Activated CD4-positive, alpha-beta T cell treated with anti-CD3 and anti-CD28 coated beads, Interleukin-2, amount 10 ng/mL, durations not matched to agents 24 days and 14 days (primary cell): ENCODE measurements around the gene BTN3A1. TPM values are rescaled to one million over a fixed set of nuclear protein-coding genes. Genes with fewer than 3 reads are reported as not detected.
"Not testable (repeated sequence)": the region's sequence is repeated elsewhere in the genome, so short reads cannot be mapped to it uniquely, and the experiment has no call there.

Experiments
- DNase-seq: peaks from one replicate; pipeline ENCODE4 v3.0.0; 2022
- H3K27ac Mint-ChIP-seq: one replicate; pipeline ENCODE4 v1.8.0; 2022; ENCODE audit warnings: mild to moderate bottlenecking, mixed read lengths
- H3K27me3 Mint-ChIP-seq: one replicate; pipeline ENCODE4 v1.8.0; 2022; ENCODE audit warnings: mixed read lengths
- H3K36me3 Mint-ChIP-seq: one replicate; pipeline ENCODE4 v1.8.0; 2022; ENCODE audit warnings: low read depth, mild to moderate bottlenecking, mixed read lengths
- H3K4me1 Mint-ChIP-seq: one replicate; pipeline ENCODE4 v1.8.0; 2021; ENCODE audit warnings: mixed read lengths
- H3K4me3 Mint-ChIP-seq: one replicate; pipeline ENCODE4 v1.8.0; 2022; ENCODE audit warnings: mild to moderate bottlenecking, moderate library complexity, mixed read lengths
- H3K9me3 Mint-ChIP-seq: one replicate; pipeline ENCODE4 v1.8.0; 2021; ENCODE audit warnings: mixed read lengths
- intact Hi-C: fragments of 100-400 bp; cut with micrococcal nuclease; formaldehyde crosslinking; loops from one replicate; pipeline ENCODE4 v1.15.1; 2023
- total RNA-seq: library from RNA; stranded (reverse); gene quantifications from 2 replicates; pipeline ENCODE4 v1.2.3, GENCODE V29; 2022

Gene BTN3A1
- total RNA-seq, 1 donor from 2014 or later: 33.2 TPM

- peaks cover 87% of the 10 kb centered on the region for H3K36me3 Mint-ChIP-seq
- DNase-seq: no peak
Observed at GRCh38 chr6:26412228-26412627, 10.2 kb downstream of the BTN3A1 start.

DNA sequence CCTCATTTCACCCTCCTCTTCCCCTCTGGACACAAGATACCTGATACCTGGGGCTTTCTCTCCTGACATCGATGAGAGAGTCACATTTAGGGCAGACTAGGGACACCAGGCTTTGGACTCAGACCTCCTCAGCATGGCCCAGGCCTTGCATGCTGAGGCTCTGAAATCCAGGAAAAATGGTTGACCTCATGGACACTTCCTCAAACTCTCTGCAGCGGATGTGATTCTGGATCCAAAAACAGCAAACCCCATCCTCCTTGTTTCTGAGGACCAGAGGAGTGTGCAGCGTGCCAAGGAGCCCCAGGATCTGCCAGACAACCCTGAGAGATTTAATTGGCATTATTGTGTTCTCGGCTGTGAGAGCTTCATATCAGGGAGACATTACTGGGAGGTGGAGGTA lies 10.9 kb downstream of the BTN3A1 start:
- no peak for DNase-seq
- intact Hi-C loops: no loop called here
- H3K27me3 Mint-ChIP-seq: no peaks in the 10 kb centered on the region
- H3K27ac Mint-ChIP-seq: no peak overlapping the region
- H3K4me1 Mint-ChIP-seq: peaks cover 6% of the 10 kb centered on the region
- H3K9me3 Mint-ChIP-seq: peaks cover 26% of the 10 kb centered on the region
- H3K4me3 Mint-ChIP-seq: no peak overlapping the region
- peaks cover 86% of the 10 kb centered on the region for H3K36me3 Mint-ChIP-seq

More at GRCh38 chr6:26412228-26412627, 10.2 kb downstream of the BTN3A1 start:
- Mint-ChIP-seq H3K9me3 (peaks cover 20% of the 10 kb centered on the region), H3K4me1 (peaks cover 9% of the 10 kb centered on the region), H3K27ac (peak overlapping the region; percentile 67), H3K4me3 (no peak overlapping the region), H3K27me3 (no peaks in the 10 kb centered on the region)
- intact Hi-C loops: no loop called here

- Mint-ChIP-seq H3K4me3 (no peak overlapping the region), H3K4me1 (peaks cover 5% of the 10 kb centered on the region), H3K27ac (no peak overlapping the region), H3K9me3 (peaks cover 29% of the 10 kb centered on the region), H3K27me3 (no peaks in the 10 kb centered on the region), H3K36me3 (peaks cover 78% of the 10 kb centered on the region)
- intact Hi-C loops: no loop called here
- DNase-seq: no peak
Observed at GRCh38 chr6:26414281-26414680, 12.2 kb downstream of the BTN3A1 start.

GRCh38 chr6:26415036-26415614 lies 13.1 kb downstream of the BTN3A1 start:
- intact Hi-C loops: no loop called here
- H3K4me3 Mint-ChIP-seq: no peak overlapping the region
- H3K36me3 Mint-ChIP-seq: peaks cover 70% of the 10 kb centered on the region
- H3K27ac Mint-ChIP-seq: no peak overlapping the region
- H3K4me1 Mint-ChIP-seq: peaks cover 5% of the 10 kb centered on the region
- no peaks in the 10 kb centered on the region for H3K27me3 Mint-ChIP-seq
- peaks cover 29% of the 10 kb centered on the region for H3K9me3 Mint-ChIP-seq
- DNase-seq: no peak

DNA sequence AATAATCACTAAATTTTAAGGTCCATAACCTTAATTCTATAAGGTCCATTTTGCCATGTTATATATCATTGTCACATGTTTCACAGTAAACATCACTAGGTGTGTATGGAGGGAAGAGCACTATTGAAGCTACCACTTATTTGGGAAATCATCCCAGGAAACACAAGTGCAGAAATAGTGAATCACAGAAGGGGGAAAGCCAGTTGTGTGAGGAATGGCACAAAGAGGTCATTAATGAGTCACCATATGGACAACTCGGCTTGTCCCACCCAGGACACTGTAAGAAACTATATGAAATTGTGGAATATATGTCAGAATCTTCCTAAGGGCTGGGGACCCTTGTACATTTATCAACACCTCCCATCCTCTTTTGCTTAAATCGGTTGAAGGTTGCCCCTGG lies 13.7 kb downstream of the BTN3A1 start:
- Mint-ChIP-seq H3K36me3 (peaks cover 64% of the 10 kb centered on the region), H3K9me3 (peaks cover 29% of the 10 kb centered on the region), H3K27me3 (no peaks in the 10 kb centered on the region), H3K4me1 (peaks cover 5% of the 10 kb centered on the region), H3K4me3 (no peak overlapping the region), H3K27ac (no peak overlapping the region)
- intact Hi-C loops: no loop called here
- DNase-seq: no peak

- H3K4me3 Mint-ChIP-seq: no peak overlapping the region
- H3K27ac Mint-ChIP-seq: no peak overlapping the region
- peaks cover 29% of the 10 kb centered on the region for H3K9me3 Mint-ChIP-seq
- H3K4me1 Mint-ChIP-seq: peaks cover 5% of the 10 kb centered on the region
- H3K36me3 Mint-ChIP-seq: peaks cover 60% of the 10 kb centered on the region
- no peak for DNase-seq
- H3K27me3 Mint-ChIP-seq: no peaks in the 10 kb centered on the region
- intact Hi-C loops: no loop called here
Observed at GRCh38 chr6:26416288-26416687, 14.2 kb downstream of the BTN3A1 start.

DNA sequence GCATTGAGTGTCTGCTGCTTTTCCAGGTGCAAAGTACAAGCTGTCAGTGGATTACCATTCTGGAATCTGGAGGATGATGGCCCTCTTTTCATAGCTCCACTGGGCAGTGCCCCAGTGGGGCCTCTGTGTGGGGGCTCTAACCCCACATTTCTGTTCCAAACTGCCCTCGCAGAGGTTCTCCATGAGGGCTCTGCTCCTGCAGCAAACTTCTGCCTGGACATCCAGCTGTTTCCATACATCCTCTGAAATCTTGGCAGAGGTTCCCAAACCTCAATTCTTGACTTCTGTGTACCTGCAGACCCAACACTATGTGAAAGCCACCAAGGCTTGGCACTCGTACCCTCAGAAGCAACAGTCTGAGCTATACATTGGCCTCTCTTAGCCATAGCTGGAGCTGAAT lies 16.0 kb downstream of the BTN3A1 start:
- Mint-ChIP-seq H3K9me3 (peaks cover 29% of the 10 kb centered on the region), H3K36me3 (peaks cover 46% of the 10 kb centered on the region)
- H3K4me3 Mint-ChIP-seq, H3K27ac Mint-ChIP-seq, H3K27me3 Mint-ChIP-seq, intact Hi-C loops, H3K4me1 Mint-ChIP-seq, DNase-seq: not testable (repeated sequence)

DNA sequence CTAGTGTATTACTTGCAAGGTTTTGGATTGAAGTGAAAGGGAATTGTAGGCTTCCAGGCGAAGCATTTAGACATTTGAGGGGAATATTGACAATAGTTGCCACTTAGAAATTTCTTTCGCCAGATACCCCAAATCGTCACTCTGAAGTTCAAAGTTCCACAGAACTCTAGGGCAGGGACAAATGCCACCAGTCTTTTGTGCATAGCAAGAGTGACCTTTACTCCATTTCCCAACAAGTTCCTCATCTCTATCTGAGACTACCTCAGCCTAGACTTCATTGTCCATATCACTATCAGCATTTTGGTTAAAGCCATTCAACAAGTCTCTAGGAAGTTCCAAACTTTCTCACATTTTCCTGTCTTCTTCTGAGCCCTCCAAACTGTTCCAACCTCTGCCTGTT lies 16.7 kb downstream of the BTN3A1 start:
- DNase-seq, H3K4me1 Mint-ChIP-seq, H3K4me3 Mint-ChIP-seq, H3K27ac Mint-ChIP-seq, intact Hi-C loops, H3K27me3 Mint-ChIP-seq: not testable (repeated sequence)
- Mint-ChIP-seq H3K36me3 (peaks cover 39% of the 10 kb centered on the region), H3K9me3 (peaks cover 29% of the 10 kb centered on the region)

DNA sequence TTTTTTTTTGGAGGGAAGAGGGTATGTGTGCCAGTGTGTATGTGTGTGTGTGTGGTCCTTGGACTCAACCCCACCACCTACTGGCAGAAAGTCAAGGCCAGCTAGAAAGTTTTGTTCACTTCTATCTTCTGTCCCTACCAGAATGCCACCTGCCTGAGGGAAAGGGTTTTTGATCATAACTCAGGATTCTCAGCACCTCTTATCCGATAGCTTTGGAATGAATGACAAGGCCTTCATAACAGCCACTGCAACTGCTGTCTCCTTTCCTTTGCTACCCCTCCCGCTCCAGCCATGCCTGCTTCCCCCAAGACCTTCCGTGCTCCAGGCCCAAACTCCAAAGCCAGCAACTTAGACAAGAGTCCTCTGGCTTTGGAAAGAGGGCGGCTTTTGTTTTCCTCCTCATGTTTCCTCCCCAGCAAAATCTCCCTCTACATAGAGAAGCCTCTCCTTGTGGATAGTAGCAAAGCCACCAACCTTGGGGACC lies 18.7 kb downstream of the BTN3A1 start:
- H3K9me3 Mint-ChIP-seq: peaks cover 21% of the 10 kb centered on the region
- intact Hi-C loops: loop anchor here (2.0 kb wide), 1 partner anchor 20 kb away; the partner anchor contains the start of gene BTN3A3
- H3K27me3 Mint-ChIP-seq: peaks cover 2% of the 10 kb centered on the region
- H3K4me1 Mint-ChIP-seq: peaks cover 8% of the 10 kb centered on the region
- peak; percentile 70 for DNase-seq
- H3K27ac Mint-ChIP-seq: no peak overlapping the region
- no peak overlapping the region for H3K4me3 Mint-ChIP-seq
- peaks cover 22% of the 10 kb centered on the region for H3K36me3 Mint-ChIP-seq

DNA sequence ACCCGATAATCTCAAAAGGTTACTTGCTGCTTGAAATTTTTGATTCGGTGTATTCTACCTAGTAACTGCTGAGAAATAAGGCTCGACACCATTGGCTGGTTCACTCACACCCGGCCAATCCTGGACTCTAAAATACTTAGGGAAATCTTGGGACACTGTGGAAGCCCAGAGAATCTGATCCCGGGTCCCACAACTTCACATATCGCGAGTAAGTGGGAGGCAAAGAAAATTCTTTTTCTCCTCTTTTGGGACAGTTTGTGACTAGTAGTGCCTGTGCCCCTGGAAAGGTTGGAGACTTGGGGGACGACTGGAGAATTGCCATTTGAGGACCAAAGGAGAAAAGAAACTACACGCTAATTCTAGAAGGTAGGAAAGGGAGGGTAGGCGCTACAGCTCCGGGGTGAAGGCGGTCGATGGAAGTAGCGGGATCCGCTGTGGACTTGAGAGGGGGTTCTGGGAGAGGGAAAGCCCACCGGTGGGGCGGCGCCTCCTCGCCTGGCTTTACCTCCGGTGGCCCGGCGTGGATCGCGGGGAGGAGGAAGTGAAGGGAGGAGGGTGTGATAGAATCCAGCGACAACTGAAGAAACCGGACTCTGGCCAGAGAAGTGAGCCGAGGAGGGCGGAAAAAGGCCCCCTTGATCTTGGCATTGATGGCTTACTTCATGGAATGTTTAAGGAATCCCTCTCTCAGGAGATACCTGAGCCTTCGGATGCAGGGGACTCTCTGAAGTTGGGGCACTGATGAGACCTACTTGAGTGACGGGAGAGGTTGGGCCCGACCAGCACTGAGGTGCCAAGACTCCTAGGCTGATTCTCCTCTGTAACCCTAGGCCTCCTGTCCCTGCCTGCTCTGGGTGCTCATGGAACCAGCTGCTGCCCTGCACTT lies 19.4 kb downstream of the BTN3A1 start:
- peaks cover 2% of the 10 kb centered on the region for H3K27me3 Mint-ChIP-seq
- no peak overlapping the region for H3K4me3 Mint-ChIP-seq
- no peak overlapping the region for H3K27ac Mint-ChIP-seq
- intact Hi-C loops: loop anchor here (2.0 kb wide), 1 partner anchor 19 kb away; the partner anchor contains the start of gene BTN3A3
- DNase-seq: peak; percentile 85
- H3K4me1 Mint-ChIP-seq: peaks cover 10% of the 10 kb centered on the region
- H3K36me3 Mint-ChIP-seq: peaks cover 19% of the 10 kb centered on the region
- H3K9me3 Mint-ChIP-seq: peaks cover 13% of the 10 kb centered on the region

GRCh38 chr6:26422329-26422728 lies 20.3 kb downstream of the BTN3A1 start:
- H3K27me3 Mint-ChIP-seq: peaks cover 2% of the 10 kb centered on the region
- no peak for DNase-seq
- peaks cover 18% of the 10 kb centered on the region for H3K36me3 Mint-ChIP-seq
- H3K27ac Mint-ChIP-seq: no peak overlapping the region
- H3K4me1 Mint-ChIP-seq: peaks cover 16% of the 10 kb centered on the region
- H3K9me3 Mint-ChIP-seq: peaks cover 9% of the 10 kb centered on the region
- H3K4me3 Mint-ChIP-seq: no peak overlapping the region
- intact Hi-C loops: no loop called here

- intact Hi-C loops: no loop called here
- peaks cover 2% of the 10 kb centered on the region for H3K27me3 Mint-ChIP-seq
Observed at GRCh38 chr6:26426691-26427450, 24.8 kb downstream of the BTN3A1 start.

DNA sequence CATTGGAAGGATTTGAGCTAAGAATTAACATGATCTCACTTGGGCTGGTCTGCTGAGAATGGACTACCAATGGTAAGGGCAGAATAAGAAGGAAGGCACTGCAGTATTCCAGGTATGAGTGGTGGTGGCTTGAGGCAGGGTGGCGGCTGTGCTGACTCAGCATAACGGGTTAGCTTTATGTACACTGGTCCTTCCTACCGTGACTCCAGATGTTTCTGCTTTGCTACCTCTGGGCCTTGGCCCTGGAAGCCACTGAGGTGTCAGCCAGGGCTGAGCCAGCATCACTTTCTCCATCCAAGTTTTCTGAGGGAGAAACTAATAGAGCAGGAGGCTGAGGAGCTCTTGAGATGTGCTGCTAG lies 25.4 kb downstream of the BTN3A1 start:
- Mint-ChIP-seq H3K27me3 (peaks cover 2% of the 10 kb centered on the region), H3K4me1 (peaks cover 13% of the 10 kb centered on the region), H3K27ac (no peak overlapping the region), H3K4me3 (no peak overlapping the region), H3K36me3 (peaks cover 34% of the 10 kb centered on the region), H3K9me3 (peaks cover 4% of the 10 kb centered on the region)
- DNase-seq: no peak
- intact Hi-C loops: no loop called here

More at GRCh38 chr6:26426691-26427450, 24.8 kb downstream of the BTN3A1 start:
- DNase-seq: no peak
- peaks cover 33% of the 10 kb centered on the region for H3K36me3 Mint-ChIP-seq
- H3K4me1 Mint-ChIP-seq: peaks cover 15% of the 10 kb centered on the region
- no peak overlapping the region for H3K4me3 Mint-ChIP-seq
- peaks cover 4% of the 10 kb centered on the region for H3K9me3 Mint-ChIP-seq
- no peak overlapping the region for H3K27ac Mint-ChIP-seq

- H3K27ac Mint-ChIP-seq: no peak overlapping the region
Observed at GRCh38 chr6:26428206-26428605, 26.1 kb downstream of the BTN3A1 start.

More at GRCh38 chr6:26428206-26428605, 26.1 kb downstream of the BTN3A1 start:
- peaks cover 4% of the 10 kb centered on the region for H3K9me3 Mint-ChIP-seq
- no peak overlapping the region for H3K4me3 Mint-ChIP-seq
- no peaks in the 10 kb centered on the region for H3K27me3 Mint-ChIP-seq
- no peak for DNase-seq
- peaks cover 32% of the 10 kb centered on the region for H3K36me3 Mint-ChIP-seq
- peaks cover 10% of the 10 kb centered on the region for H3K4me1 Mint-ChIP-seq
- intact Hi-C loops: no loop called here
